NCI-H2081 treated with DMSO at 0.1 percent for 48 hours (cell line): ENCODE data around the gene FOXA2.

Source experiments
- DNase-seq: peaks from one replicate; lab custom pipeline; 2025; lab: John Stamatoyannopoulos, UW

FOXA2 gene

GRCh38 chr20:22536956-22537756 lies 47.2 kb downstream of the FOXA2 start:
- no peak for DNase-seq

GRCh38 chr20:22536141-22536828 lies 48.1 kb downstream of the FOXA2 start:
- DNase-seq, result no peak

DNA sequence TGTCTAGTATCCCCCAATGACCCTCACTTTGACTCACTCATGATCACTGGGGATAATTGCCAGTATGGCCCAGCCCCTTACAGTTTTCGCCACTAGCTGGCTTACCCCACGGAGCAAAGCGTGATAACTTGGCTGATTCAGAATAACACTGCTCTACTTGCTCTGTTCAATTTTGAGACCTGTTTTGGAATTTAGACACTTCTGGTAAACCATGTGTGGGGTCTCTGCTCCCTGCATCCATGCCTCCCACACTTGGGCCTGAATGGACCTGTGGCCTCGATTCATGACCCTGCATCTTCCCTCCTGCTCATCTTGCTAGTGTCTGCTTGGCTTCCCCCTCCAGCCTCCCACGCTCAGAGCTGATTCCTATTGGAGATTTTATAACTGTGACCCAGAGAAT lies 48.9 kb downstream of the FOXA2 start:
- no peak for DNase-seq

GRCh38 chr20:22533823-22534751 lies 50.3 kb downstream of the FOXA2 start:
- DNase-seq, result no peak

DNA sequence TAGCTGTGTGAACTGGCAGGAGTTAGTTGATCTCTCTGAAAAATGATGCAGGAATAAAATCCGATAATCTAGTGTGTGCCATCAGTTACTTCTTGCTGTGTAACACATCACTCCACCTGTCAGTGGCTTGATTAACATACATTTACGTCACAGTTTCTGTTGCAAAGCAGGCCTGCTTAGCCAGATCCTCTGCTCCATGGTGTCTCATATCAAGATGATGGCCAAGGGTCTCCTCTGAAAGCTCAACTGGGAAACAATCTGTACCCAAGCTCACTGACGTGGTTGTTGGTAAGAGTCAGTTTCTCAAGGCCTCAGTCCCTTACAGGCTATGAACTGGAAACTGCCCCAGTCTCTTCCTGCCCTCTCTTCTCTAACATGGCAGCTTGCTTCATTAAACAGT lies 51.8 kb downstream of the FOXA2 start:
- no peak for DNase-seq

- no peak for DNase-seq
Measured at GRCh38 chr20:22531756-22532155, 52.6 kb downstream of the FOXA2 start.

GRCh38 chr20:22531056-22531615 lies 53.2 kb downstream of the FOXA2 start:
- no peak for DNase-seq
